Activated naive CD8-positive, alpha-beta T cell treated with anti-CD3 and anti-CD28 coated beads for 36 hours (primary cell): ENCODE data around the gene SPDYE2. TPM values are rescaled to one million over a fixed set of nuclear protein-coding genes. Genes with fewer than 3 reads are reported as not detected.
"Not testable (repeated sequence)": the region's sequence is repeated elsewhere in the genome, so short reads cannot be mapped to it uniquely, and the experiment has no call there.

Experiments used
- DNase-seq: peaks from one replicate; pipeline ENCODE4 v3.0.0; 2021
- H3K27ac Mint-ChIP-seq: one replicate; pipeline ENCODE4 v1.8.0; 2022; ENCODE audit warnings: mild to moderate bottlenecking, moderate library complexity, mixed read lengths
- H3K27me3 Mint-ChIP-seq: one replicate; pipeline ENCODE4 v1.8.0; 2022; ENCODE audit warnings: mild to moderate bottlenecking, mixed read lengths
- H3K36me3 Mint-ChIP-seq: one replicate; pipeline ENCODE4 v1.8.0; 2021; ENCODE audit warnings: mild to moderate bottlenecking, mixed read lengths
- H3K4me1 Mint-ChIP-seq: one replicate; pipeline ENCODE4 v1.8.0; 2021; ENCODE audit warnings: mixed read lengths
- H3K4me3 Mint-ChIP-seq: one replicate; pipeline ENCODE4 v1.8.0; 2022; ENCODE audit warnings: mild to moderate bottlenecking, moderate library complexity, mixed read lengths
- H3K9me3 Mint-ChIP-seq: one replicate; pipeline ENCODE4 v1.8.0; 2022; ENCODE audit warnings: mixed read lengths
- total RNA-seq, 2 experiments: library from RNA; stranded (reverse); gene quantifications; one replicate each; pipeline ENCODE4 v1.2.3, GENCODE V29; 2021

SPDYE2 gene
- total RNA-seq, 2 experiments from 2014 or later = not detected

- DNase-seq, H3K4me1 Mint-ChIP-seq, H3K27me3 Mint-ChIP-seq, H3K27ac Mint-ChIP-seq, H3K36me3 Mint-ChIP-seq, H3K9me3 Mint-ChIP-seq, H3K4me3 Mint-ChIP-seq: not testable (repeated sequence)
Measured at GRCh38 chr7:102611675-102612325, 60.8 kb downstream of the SPDYE2 start.

Other genes starting within 250 kb of the SPDYE2 start
- gene SPDYE6, start 194.8 kb upstream of the SPDYE2 start, total RNA-seq = not detected
- 10 to 100 TPM; 25.1 to 25.2 TPM for gene PRKRIP1, start 154.9 kb upstream of the SPDYE2 start, total RNA-seq
- 10 to 100 TPM; 41.4 to 46.2 TPM for gene ORAI2, start 117.7 kb upstream of the SPDYE2 start, total RNA-seq
- gene ALKBH4, start 86.4 kb upstream of the SPDYE2 start, total RNA-seq = 10 to 100 TPM in 1 of 2 experiments, 1 to 10 TPM in 1; 8.8 to 10.1 TPM
- 10 to 100 TPM; 20.1 to 20.7 TPM for gene LRWD1, start 86.2 kb upstream of the SPDYE2 start, total RNA-seq
- 10 to 100 TPM; 63.5 to 67.1 TPM for gene POLR2J, start 72.3 kb upstream of the SPDYE2 start, total RNA-seq
- gene RASA4B, start 33.4 kb upstream of the SPDYE2 start, total RNA-seq = 10 to 100 TPM; 23.6 to 25.2 TPM
- 1 to 10 TPM; 6.4 to 9.6 TPM for gene UPK3BL2, start 7.5 kb upstream of the SPDYE2 start, total RNA-seq
- 10 to 100 TPM; 19.7 to 23.3 TPM for gene POLR2J3, start 21.4 kb downstream of the SPDYE2 start, total RNA-seq
- gene RASA4, start 65.5 kb downstream of the SPDYE2 start, total RNA-seq = 10 to 100 TPM; 53.7 to 54.2 TPM
- 10 to 100 TPM; 14.1 to 19.4 TPM for gene UPK3BL1, start 91.6 kb downstream of the SPDYE2 start, total RNA-seq
- not detected for gene SPDYE2B, start 99.1 kb downstream of the SPDYE2 start, total RNA-seq
- 1 to 10 TPM; 6.5 to 6.9 TPM for gene POLR2J2, start 120.4 kb downstream of the SPDYE2 start, total RNA-seq
- 10 to 100 TPM; 10.0 to 10.2 TPM for gene FAM185A, start 197.8 kb downstream of the SPDYE2 start, total RNA-seq